GM12874 (cell line): Measurements from ENCODE around the gene TOB1.

Experiments
- CTCF ChIP-seq: IDR thresholded peaks from 2 replicates; pipeline ENCODE4 v1.5.1; 2011; ENCODE audit warnings: low read depth, mild to moderate bottlenecking, control low read depth, low read length, moderate library complexity; ENCODE audit not compliant: insufficient read depth

The TOB1 gene

GRCh38 chr17:50902372-50903353, 36.5 kb upstream of the TOB1 start:
- no peak for TF ChIP-seq CTCF

- TF ChIP-seq CTCF = no peak
Measured at GRCh38 chr17:50900383-50900892, 34.3 kb upstream of the TOB1 start.

GRCh38 chr17:50899559-50900319, 33.6 kb upstream of the TOB1 start:
- no peak for TF ChIP-seq CTCF

- no peak for TF ChIP-seq CTCF
Measured at GRCh38 chr17:50899005-50899460, 32.9 kb upstream of the TOB1 start.

- TF ChIP-seq CTCF = no peak
Measured at GRCh38 chr17:50898369-50899004, 32.3 kb upstream of the TOB1 start.

- no peak for TF ChIP-seq CTCF
Measured at GRCh38 chr17:50893183-50893993, 27.2 kb upstream of the TOB1 start.
